H1 (cell line): ENCODE data around the gene PRSS2. TPM values are rescaled to one million over a fixed set of nuclear protein-coding genes. Genes with fewer than 3 reads are reported as not detected.

Source experiments
- SIX5 ChIP-seq: IDR thresholded peaks from 2 replicates; pipeline ENCODE4 v1.6.1; 2011; ENCODE audit warnings: mild to moderate bottlenecking, low read depth, low read length
- SP2 ChIP-seq: IDR thresholded peaks from 2 replicates; pipeline ENCODE4 v1.6.1; 2012; ENCODE audit warnings: mild to moderate bottlenecking, low read length, inconsistent platforms
- polyA plus RNA-seq, 7 experiments: library from polyadenylated mRNA; depleted of rRNA in 3 of 7; stranded (reverse) in 5 of 7; unstranded in 2 of 7; fragments of >200 nt in 5 of 7; fragments of 200-250 nt in 2 of 7; gene quantifications; 1 replicate in 5 of 7; 2 replicates in 1 of 7; 4 replicates in 1 of 7; pipeline versions ENCODE4 v1.2.1 to v1.2.3, GENCODE V29; 2011 to 2013; ENCODE audit warnings: missing spikeins in 2 of 7, mixed read lengths in 2 of 7
- total RNA-seq: library from RNA; stranded (reverse); fragmentation: NEBNext Ultra II Directional; extraction: Animal tissue kit (Norgen Biotek cat#: 25700); gene quantifications from 2 replicates; pipeline ENCODE4 v1.2.1, GENCODE V29; 2021
- TF ChIP-seq, protein P1 (sequence below): fragments of 300-600 bp; sonication (generic); IDR thresholded peaks from 2 replicates; pipeline ENCODE4 v1.7.1; 2012; ENCODE audit warnings: low read length, moderate library complexity, mild to moderate bottlenecking, inconsistent platforms; ENCODE audit not compliant: insufficient replicate concordance
- TF ChIP-seq, protein P2 (sequence below), 3 experiments: IDR thresholded peaks; 1 replicate in 2 of 3; 2 replicates in 1 of 3; pipeline versions ENCODE4 v1.5.1 to v1.6.1; 2011; ENCODE audit warnings: low read length in 3 of 3, mild to moderate bottlenecking in 3 of 3, inconsistent platforms in 2 of 3, low read depth in 1 of 3, moderate library complexity in 1 of 3; ENCODE audit not compliant: insufficient read depth in 1 of 3; ENCODE audit errors: control extremely low read depth in 1 of 3

Gene PRSS2
- total and polyA plus RNA-seq, 2 of the 8 experiments (the other 6 are each of a cell fraction or from before 2014, with no cell fraction given), result not detected

DNA sequence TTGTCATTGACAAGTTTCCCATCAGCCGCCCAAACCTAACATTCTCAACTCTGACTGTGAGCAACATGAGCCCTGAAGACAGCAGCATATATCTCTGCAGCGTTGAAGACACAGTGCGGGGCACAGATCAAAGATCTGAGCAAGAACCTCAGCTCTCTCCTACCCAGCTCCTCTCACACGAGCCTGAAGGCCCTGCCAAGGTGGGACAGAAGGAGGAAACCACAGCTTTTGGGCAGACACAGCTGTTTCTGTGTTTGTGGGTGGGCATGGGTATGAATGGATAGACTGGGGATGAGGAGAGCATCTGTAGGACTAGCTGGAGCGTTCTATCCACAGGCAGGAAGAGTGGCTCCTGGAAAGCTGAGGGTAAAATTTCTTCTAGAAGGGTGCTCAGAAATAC is 30.0 kb upstream of the PRSS2 start (continued):
- TF ChIP-seq, protein P1, sequence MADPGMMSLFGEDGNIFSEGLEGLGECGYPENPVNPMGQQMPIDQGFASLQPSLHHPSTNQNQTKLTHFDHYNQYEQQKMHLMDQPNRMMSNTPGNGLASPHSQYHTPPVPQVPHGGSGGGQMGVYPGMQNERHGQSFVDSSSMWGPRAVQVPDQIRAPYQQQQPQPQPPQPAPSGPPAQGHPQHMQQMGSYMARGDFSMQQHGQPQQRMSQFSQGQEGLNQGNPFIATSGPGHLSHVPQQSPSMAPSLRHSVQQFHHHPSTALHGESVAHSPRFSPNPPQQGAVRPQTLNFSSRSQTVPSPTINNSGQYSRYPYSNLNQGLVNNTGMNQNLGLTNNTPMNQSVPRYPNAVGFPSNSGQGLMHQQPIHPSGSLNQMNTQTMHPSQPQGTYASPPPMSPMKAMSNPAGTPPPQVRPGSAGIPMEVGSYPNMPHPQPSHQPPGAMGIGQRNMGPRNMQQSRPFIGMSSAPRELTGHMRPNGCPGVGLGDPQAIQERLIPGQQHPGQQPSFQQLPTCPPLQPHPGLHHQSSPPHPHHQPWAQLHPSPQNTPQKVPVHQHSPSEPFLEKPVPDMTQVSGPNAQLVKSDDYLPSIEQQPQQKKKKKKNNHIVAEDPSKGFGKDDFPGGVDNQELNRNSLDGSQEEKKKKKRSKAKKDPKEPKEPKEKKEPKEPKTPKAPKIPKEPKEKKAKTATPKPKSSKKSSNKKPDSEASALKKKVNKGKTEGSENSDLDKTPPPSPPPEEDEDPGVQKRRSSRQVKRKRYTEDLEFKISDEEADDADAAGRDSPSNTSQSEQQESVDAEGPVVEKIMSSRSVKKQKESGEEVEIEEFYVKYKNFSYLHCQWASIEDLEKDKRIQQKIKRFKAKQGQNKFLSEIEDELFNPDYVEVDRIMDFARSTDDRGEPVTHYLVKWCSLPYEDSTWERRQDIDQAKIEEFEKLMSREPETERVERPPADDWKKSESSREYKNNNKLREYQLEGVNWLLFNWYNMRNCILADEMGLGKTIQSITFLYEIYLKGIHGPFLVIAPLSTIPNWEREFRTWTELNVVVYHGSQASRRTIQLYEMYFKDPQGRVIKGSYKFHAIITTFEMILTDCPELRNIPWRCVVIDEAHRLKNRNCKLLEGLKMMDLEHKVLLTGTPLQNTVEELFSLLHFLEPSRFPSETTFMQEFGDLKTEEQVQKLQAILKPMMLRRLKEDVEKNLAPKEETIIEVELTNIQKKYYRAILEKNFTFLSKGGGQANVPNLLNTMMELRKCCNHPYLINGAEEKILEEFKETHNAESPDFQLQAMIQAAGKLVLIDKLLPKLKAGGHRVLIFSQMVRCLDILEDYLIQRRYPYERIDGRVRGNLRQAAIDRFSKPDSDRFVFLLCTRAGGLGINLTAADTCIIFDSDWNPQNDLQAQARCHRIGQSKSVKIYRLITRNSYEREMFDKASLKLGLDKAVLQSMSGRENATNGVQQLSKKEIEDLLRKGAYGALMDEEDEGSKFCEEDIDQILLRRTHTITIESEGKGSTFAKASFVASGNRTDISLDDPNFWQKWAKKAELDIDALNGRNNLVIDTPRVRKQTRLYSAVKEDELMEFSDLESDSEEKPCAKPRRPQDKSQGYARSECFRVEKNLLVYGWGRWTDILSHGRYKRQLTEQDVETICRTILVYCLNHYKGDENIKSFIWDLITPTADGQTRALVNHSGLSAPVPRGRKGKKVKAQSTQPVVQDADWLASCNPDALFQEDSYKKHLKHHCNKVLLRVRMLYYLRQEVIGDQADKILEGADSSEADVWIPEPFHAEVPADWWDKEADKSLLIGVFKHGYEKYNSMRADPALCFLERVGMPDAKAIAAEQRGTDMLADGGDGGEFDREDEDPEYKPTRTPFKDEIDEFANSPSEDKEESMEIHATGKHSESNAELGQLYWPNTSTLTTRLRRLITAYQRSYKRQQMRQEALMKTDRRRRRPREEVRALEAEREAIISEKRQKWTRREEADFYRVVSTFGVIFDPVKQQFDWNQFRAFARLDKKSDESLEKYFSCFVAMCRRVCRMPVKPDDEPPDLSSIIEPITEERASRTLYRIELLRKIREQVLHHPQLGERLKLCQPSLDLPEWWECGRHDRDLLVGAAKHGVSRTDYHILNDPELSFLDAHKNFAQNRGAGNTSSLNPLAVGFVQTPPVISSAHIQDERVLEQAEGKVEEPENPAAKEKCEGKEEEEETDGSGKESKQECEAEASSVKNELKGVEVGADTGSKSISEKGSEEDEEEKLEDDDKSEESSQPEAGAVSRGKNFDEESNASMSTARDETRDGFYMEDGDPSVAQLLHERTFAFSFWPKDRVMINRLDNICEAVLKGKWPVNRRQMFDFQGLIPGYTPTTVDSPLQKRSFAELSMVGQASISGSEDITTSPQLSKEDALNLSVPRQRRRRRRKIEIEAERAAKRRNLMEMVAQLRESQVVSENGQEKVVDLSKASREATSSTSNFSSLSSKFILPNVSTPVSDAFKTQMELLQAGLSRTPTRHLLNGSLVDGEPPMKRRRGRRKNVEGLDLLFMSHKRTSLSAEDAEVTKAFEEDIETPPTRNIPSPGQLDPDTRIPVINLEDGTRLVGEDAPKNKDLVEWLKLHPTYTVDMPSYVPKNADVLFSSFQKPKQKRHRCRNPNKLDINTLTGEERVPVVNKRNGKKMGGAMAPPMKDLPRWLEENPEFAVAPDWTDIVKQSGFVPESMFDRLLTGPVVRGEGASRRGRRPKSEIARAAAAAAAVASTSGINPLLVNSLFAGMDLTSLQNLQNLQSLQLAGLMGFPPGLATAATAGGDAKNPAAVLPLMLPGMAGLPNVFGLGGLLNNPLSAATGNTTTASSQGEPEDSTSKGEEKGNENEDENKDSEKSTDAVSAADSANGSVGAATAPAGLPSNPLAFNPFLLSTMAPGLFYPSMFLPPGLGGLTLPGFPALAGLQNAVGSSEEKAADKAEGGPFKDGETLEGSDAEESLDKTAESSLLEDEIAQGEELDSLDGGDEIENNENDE, result no peak
- TF ChIP-seq, protein P2, sequence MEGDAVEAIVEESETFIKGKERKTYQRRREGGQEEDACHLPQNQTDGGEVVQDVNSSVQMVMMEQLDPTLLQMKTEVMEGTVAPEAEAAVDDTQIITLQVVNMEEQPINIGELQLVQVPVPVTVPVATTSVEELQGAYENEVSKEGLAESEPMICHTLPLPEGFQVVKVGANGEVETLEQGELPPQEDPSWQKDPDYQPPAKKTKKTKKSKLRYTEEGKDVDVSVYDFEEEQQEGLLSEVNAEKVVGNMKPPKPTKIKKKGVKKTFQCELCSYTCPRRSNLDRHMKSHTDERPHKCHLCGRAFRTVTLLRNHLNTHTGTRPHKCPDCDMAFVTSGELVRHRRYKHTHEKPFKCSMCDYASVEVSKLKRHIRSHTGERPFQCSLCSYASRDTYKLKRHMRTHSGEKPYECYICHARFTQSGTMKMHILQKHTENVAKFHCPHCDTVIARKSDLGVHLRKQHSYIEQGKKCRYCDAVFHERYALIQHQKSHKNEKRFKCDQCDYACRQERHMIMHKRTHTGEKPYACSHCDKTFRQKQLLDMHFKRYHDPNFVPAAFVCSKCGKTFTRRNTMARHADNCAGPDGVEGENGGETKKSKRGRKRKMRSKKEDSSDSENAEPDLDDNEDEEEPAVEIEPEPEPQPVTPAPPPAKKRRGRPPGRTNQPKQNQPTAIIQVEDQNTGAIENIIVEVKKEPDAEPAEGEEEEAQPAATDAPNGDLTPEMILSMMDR (IDR thresholded peaks at IDR 0.05; ENCODE audit: control extremely low read depth in 1 of 3, insufficient read depth in 1 of 3, low read depth in 1 of 3, low read length in 3 of 3), result no peak
- TF ChIP-seq SP2 (no peak), SIX5 (no peak)
